ENCODE results near the gene KLHL12.

KLHL12 gene

DNA sequence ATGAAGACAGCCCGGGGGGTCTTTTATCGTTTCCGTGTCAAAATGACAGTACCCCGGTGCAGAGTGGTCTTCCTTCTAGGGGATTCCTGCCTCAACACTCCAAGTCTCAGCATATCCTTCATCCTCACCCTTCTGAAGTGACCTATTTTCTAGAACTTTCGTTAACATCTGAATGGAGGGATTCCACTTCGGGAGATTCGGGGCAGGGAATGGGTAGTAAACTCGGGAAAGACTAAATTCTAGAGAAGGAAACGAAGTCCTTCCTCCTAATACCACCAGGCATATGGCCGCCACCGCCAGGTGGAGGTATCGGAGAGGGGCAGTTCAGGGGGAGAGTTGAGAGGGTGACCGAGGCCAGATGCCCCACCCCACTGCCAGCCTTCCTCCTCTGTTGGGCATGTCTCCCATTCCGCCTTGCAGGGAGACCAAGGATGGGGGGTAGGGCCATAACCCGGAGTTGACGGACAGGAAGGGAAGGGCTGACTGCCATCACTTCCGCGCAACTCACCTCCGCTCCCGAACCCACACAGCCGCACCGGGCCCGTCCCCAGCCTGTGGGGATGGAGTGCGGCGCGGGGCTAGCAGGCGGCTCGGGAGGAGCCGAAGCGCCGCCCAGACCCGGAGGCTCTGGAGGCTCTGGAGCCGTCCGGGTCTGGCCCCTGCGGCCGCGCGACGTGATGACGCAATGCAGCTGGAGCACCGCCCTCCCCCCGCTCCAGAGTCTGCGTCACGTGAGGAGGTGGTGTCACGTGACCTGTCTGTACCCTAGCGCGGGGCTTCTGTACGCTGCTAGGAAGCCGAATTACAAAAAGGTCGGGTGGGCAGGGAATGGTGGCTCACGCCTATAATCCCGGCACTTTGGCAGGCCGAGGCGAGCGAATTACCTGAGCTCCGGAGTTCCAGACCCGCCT, at the start of gene KLHL12:
KLHL12 (minus strand) TSS at position 654 of the 911 bp plus-strand sequence. CDS start 2,072 bp downstream, outside the sequence.
- H3K4me1 Mint-ChIP-seq, result peaks cover 44% of the 10 kb centered on the region
- peak within 1 kb of the TSS; percentile 96 to 97 for H3K27ac Mint-ChIP-seq
- DNase-seq (peak; percentile 95), ATAC-seq (peak; percentile 97)
- H3K9me3 Mint-ChIP-seq, result no peaks in the 10 kb centered on the region
- peak within 1 kb of the TSS; percentile 86 to 90 for H3K4me3 Mint-ChIP-seq
- H3K27me3 Mint-ChIP-seq, result peaks cover 9% of the 10 kb centered on the region

DNA sequence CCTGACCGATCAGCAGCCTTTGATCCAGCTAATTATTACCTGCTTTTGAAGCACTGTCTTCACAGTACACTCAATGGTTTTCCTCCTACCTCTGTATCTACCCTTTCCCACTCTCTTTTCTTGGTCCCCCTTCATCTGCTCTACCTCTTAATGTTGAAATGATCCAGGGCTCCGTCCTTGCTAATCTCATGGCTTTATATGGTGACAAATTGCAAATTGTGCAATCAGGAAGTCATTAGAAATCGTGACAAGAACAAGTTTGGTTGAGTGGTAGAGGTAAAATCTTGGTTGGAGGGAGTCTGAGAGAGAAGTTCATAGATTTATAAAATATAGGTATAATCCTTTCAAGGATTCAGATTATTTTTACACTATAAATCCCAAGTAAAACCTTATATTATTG, 49.6 kb upstream of the KLHL12 start:
- DNase-seq (no peak), ATAC-seq (no peak)
- Mint-ChIP-seq H3K4me1 (no peaks in the 10 kb centered on the region), H3K27me3 (peaks cover 29% of the 10 kb centered on the region), H3K4me3 (no peak overlapping the region), H3K27ac (no peak overlapping the region), H3K9me3 (no peaks in the 10 kb centered on the region)

DNA sequence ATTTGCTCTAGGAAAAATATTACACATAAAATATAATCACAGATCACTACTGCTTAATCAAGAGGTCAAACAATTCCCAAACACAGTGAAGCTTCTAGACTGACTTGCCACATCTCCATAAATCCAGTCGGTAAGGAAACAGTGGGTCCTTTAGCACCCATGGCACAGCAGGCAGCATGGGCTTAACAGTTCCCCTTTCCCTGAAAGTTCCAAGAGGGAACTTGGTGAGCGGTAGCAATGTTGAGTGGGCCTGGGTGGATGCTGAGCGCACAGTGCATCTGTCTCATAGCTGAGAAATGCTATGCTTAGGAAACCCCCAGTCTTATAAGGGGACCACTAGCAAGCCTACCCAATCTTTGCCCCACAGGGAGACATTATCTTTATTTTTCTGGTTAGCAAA, 47.8 kb upstream of the KLHL12 start:
- ATAC-seq, result no peak
- Mint-ChIP-seq H3K27ac (no peak overlapping the region), H3K4me3 (no peak overlapping the region), H3K9me3 (no peaks in the 10 kb centered on the region), H3K4me1 (no peaks in the 10 kb centered on the region), H3K27me3 (peaks cover 21% of the 10 kb centered on the region)
- DNase-seq, result no peak

DNA sequence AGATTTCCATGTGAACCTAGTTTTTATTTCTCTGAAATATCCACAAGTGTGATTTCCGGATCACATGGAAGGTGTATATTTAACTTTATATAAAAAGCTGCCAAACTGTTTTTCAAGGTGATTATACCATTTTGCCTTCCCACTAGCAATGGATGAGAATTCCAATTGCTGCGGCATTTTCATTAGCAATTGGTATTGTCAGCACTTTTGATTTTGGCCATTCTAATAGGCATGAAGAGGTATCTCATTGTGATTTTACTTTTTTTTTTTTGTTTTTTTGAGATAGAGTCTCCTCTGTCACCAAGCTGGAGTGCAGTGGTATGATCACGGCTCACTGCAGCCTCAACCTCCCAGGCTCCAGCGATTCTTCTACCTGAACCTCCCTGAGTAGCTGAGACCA, 45.0 kb upstream of the KLHL12 start:
- Mint-ChIP-seq H3K9me3 (no peaks in the 10 kb centered on the region), H3K27ac (no peak overlapping the region), H3K27me3 (peaks cover 8% of the 10 kb centered on the region), H3K4me1 (peaks cover 14% of the 10 kb centered on the region), H3K4me3 (no peak overlapping the region)
- ATAC-seq (no peak), DNase-seq (no peak)

DNA sequence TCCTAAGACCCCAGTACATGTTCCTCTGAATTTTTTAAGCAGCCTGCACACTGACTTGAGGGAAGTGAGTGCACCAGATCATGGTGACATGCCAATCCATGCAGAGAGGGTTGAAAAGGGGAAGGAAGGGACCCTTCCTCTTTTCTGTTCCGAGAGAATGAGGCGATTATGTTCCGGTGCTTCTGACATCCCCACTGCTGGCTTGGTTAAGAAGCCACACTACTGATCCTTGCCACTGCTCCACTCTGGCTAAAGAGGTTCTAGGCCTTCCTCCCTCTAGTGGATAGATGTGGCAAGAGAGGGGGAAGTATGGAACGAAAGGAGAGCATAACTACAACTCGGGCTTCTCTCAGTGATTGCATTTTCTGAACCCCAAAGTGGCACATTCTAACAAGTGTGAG, 41.9 kb upstream of the KLHL12 start:
- Mint-ChIP-seq H3K27ac (peak overlapping the region in 1 of 2 donors; percentile 95), H3K4me1 (peaks cover 39% of the 10 kb centered on the region), H3K27me3 (no peaks in the 10 kb centered on the region), H3K4me3 (no peak overlapping the region), H3K9me3 (no peaks in the 10 kb centered on the region)
- ATAC-seq (peak; percentile 79), DNase-seq (peak; percentile 46 to 58)

DNA sequence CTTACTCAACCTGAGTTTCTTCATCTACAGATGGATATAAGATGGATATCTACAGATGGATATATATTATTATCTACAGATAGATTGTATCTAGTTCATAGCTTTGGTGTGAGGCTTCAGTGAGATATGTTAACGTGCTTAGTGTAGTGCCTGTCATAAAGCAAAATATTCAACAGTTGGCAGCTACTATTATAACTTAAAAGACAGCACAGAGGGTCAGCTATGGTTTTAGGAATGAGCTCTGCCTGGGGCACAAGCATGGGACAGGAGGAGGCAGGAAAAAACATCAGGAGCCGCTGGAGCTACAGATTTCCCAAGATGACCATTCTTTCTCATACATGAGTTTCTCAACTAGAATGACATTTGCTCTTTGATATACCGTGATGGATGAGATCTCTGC, 41.3 kb upstream of the KLHL12 start:
- Mint-ChIP-seq H3K27me3 (no peaks in the 10 kb centered on the region), H3K9me3 (no peaks in the 10 kb centered on the region), H3K4me1 (peaks cover 39% of the 10 kb centered on the region), H3K27ac (no peak overlapping the region), H3K4me3 (peak overlapping the region; percentile 86 to 89)
- ATAC-seq, result no peak
- DNase-seq, result no peak

DNA sequence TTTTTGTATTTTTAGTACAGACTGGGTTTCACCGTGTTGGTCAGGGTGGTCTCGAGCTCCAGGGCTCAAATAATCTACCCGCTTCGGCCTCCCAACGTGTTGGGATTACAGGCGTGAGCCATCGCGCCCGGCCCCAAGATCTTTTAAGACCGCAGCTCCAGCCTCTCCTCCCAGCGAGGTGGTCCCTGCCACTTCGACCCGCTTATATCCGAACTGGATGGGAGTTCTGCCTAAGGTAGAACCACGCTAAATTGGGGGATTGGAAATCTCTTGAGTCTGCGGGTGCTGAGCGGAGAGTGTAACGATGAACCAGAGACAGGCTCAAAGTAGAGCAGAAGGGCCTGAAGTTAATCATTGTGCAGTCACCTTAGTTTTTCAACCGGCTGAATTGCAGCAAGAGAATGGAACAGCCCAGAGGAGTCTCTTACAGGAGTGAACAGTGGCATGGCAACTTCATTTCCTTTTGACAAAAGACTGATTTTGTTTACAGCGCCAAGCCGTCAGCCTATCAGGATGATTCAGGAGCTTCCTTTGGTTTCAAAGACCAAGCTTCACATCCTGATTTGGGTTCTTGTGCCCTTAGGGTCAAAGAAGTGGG, 40.7 kb upstream of the KLHL12 start:
- peaks cover 39% of the 10 kb centered on the region for H3K4me1 Mint-ChIP-seq
- DNase-seq (peak; percentile 10 to 16), ATAC-seq (peak; percentile 6)
- no peaks in the 10 kb centered on the region for H3K27me3 Mint-ChIP-seq
- H3K4me3 Mint-ChIP-seq, result peak overlapping the region; percentile 86 to 89
- no peaks in the 10 kb centered on the region for H3K9me3 Mint-ChIP-seq
- peak overlapping the region; percentile 77 to 92 for H3K27ac Mint-ChIP-seq

DNA sequence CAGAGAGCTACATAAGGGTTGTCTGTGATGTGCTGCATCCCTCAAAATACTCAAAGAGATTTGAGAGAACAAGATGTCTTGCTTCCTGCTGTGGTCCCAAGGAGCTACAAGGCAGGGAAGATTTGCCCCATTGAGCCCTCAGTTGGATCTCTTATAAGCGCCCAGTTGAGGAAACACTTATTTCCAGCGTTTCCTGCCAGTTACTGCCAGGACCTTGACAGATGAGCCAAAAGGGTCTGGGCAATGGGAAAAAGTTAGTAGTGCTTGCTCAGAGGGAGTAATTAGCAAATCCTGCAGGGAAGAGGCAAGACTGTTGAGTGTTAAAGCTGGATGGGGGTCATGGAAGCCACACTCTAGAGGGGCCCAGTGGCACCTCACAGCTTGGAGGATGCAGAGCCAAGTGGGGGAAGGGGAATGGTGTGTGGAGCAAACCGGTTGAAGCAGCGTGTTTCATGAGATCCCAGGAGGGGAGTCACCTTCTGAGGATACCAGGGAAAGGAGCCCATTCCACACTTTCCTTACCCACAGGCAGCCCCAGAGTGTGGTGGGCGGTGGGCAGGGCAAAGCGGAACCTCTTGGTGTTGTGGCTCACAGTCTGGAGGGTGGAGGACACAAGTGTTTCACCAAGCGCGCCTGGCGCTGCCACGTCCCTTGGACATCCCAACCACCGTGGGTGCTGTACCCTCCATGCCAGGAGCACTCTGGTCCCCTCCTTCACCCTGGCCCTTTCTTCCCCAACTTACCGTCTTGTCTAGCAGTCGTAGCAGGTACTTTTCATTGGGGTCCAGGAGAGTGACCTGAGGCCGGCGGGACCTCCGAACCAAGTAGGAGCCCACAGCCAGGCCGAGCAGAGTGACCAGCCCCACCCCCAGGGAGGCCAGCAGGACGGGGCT, 39.2 kb upstream of the KLHL12 start:
- ATAC-seq (no peak), DNase-seq (peak in 1 of 2 donors; percentile 12)
- Mint-ChIP-seq H3K9me3 (no peaks in the 10 kb centered on the region), H3K4me1 (peaks cover 39% of the 10 kb centered on the region), H3K27me3 (no peaks in the 10 kb centered on the region), H3K4me3 (peak overlapping the region; percentile 84 to 85), H3K27ac (peak overlapping the region; percentile 9 to 61)

DNA sequence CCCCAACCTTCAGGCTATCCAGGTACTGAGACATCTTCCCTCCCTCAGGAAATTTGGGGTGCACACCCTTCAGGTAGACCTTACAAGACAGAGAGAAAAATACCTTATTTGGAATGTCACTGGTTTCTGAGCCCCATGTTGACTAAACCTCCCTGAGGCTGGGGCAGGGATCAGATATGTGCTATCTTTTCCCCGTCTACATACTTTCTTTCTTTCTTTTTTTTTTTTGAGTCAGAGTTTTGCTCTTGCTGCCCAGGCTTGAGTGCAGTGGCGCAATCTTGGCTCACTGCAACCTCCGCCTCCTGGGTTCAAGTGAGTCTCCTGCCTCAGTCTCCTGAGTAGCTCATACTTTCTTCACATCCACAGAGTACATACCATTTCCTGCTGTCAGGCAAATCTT, 38.4 kb upstream of the KLHL12 start:
- Mint-ChIP-seq H3K4me1 (peaks cover 39% of the 10 kb centered on the region), H3K4me3 (no peak overlapping the region), H3K9me3 (no peaks in the 10 kb centered on the region), H3K27me3 (no peaks in the 10 kb centered on the region), H3K27ac (no peak overlapping the region)
- DNase-seq (no peak), ATAC-seq (no peak)

DNA sequence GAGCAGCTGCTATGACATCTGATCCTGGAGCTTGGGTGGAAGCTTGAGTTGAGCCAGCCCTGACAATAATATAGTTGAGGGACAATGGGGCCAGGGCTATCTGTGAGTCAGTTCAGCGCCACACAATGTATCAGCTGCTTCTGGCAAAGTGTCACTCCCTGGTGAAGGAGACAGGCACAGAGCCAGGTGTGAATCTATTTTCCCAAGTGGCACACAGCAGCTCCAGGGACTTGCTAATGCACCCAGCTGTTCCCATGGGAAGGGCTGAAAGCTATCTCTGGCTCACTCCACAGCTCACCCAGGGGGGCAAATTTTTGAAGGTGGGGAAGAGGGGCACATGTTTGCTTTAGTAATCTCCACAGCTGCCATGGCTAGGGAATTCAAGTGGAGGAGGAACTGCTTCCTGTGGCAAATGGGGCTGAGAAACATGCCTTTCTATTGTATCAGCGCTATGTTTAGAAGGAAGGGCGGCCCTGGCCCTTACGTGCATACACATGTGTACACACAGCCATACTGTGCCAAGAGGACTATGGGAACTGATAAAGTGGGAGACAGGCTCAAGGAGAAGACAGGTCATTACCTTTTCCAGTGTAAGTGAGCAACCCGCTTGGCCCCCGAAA, 37.9 kb upstream of the KLHL12 start:
- H3K4me1 Mint-ChIP-seq, result peaks cover 39% of the 10 kb centered on the region
- H3K27ac Mint-ChIP-seq, result no peak overlapping the region
- ATAC-seq (no peak), DNase-seq (no peak)
- no peaks in the 10 kb centered on the region for H3K9me3 Mint-ChIP-seq
- H3K27me3 Mint-ChIP-seq, result no peaks in the 10 kb centered on the region
- H3K4me3 Mint-ChIP-seq, result no peak overlapping the region

DNA sequence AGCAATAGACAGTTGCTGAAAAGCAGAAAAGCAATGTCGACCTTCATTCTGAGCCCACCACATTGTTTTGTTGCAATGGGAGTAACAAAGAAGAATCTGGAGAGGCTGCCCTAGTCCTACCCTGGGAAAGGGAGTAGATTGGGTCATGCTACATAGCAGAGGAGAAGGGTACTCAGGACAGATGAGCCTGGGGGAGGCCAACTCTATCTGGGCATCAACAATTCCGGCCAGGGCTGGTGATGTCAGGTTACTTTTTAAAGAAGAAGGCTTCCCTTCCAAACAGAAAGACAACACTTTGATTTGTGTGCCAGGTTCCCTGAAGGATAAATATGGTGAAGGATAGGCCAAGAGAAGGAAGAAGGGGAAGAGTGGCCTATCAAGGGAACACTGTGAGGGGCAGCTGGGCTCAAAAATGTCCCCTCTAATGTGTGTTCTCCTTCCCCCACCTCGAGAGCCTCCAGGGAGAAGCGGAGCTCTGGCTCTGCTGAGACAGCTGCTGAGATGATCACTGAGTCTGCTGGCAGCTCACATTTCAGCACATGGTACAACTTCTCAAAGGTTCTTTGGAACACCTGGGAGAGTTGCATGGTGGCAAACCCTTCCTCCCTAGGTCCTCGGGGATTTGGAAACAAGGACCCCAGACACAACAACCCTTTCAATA, 34.3 kb upstream of the KLHL12 start:
- no peak for ATAC-seq
- Mint-ChIP-seq H3K4me3 (no peak overlapping the region), H3K27me3 (no peaks in the 10 kb centered on the region), H3K4me1 (peaks cover 37% of the 10 kb centered on the region), H3K27ac (no peak overlapping the region), H3K9me3 (no peaks in the 10 kb centered on the region)
- DNase-seq, result no peak

DNA sequence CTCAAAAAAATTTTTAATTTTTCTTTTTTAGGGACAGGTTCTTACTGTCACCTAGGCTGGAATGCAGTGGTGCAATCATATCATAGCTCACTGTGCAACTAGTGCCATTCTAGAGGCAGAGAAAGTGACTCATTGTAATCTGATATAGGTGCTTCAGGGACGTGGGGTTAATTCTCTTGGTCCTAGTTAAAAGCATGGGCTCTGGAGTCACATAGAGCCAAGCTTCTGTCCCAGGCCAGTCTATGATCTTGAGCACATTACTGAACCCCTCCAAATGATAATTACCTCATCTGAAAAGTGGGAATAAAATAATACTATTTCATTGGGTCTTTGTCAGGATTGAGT, 32.2 kb upstream of the KLHL12 start:
- no peak for ATAC-seq
- no peak overlapping the region for H3K27ac Mint-ChIP-seq
- no peaks in the 10 kb centered on the region for H3K27me3 Mint-ChIP-seq
- no peak overlapping the region for H3K4me3 Mint-ChIP-seq
- no peaks in the 10 kb centered on the region for H3K9me3 Mint-ChIP-seq
- DNase-seq, result no peak
- peaks cover 31% of the 10 kb centered on the region for H3K4me1 Mint-ChIP-seq

DNA sequence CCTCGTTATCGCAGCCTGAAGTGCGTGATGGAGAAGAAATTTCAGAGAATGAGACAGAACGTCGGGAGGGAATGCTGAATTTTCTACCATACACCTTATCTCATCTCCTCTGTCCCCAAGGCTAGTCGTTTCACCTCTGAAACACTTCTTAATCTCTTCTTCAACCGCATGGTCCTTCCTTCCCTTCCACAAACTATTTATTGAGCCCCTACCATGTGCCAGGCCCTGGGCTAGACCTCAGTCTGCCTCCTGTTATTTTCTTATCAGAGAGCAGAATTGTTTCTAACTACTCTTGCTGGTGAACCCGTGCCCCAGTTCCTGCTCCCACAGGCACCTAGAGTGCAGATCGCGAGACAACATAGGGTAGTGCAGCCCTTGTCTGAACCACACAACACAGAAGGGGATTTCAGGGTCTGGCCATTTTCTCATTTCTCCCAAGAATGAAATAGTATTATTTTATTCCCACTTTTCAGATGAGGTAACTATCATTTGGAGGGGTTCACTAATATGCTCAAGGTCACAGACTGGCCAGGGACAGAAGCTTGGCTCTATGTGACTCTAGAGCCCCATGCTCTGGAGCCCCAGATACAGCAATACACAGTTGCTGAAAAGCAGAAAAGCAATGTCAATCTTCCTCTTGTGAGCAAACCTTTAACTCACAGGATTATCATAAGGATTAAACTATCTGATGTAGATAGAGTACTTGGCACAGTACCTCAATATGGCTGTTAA, 31.7 kb upstream of the KLHL12 start:
- H3K27ac Mint-ChIP-seq, result peak overlapping the region in 1 of 2 donors; percentile 68
- H3K9me3 Mint-ChIP-seq, result no peaks in the 10 kb centered on the region
- peak in 1 of 2 donors; percentile 23 for DNase-seq
- H3K4me1 Mint-ChIP-seq, result peaks cover 35% of the 10 kb centered on the region
- peak; percentile 37 for ATAC-seq
- H3K27me3 Mint-ChIP-seq, result no peaks in the 10 kb centered on the region
- H3K4me3 Mint-ChIP-seq, result peak overlapping the region; percentile 88
